IMR-90 (cell line): ENCODE measurements around the gene COL25A1. TPM values are rescaled to one million over a fixed set of nuclear protein-coding genes. Genes with fewer than 3 reads are reported as not detected.

ENCODE experiments used
- ATAC-seq: fragments of 200-7000 bp; cut with Tn5 transposase; 2 replicates; pipeline ENCODE4 v1.9.1; 2020; ENCODE audit warnings: low read depth, mild to moderate bottlenecking, moderate library complexity
- BruUV-seq: library from RNA; stranded (reverse); fragments of 400-500 nt; replicated peaks from 2 replicates; lab custom pipeline; 2021; lab: Mats Ljungman, UMichigan
- CTCF ChIA-PET: fragments of 300-600 bp; formaldehyde crosslinking; extraction: SDS; loops from one replicate; lab custom pipeline; 2021; ENCODE audit warnings: antibody characterized with exemption; lab: Yijun Ruan, JAX
- POLR2A ChIA-PET: fragments of 300-600 bp; sonication (Branson Sonifier 250); formaldehyde crosslinking; loops from one replicate; lab custom pipeline; 2022; ENCODE audit warnings: antibody characterized with exemption; ENCODE audit not compliant: unreplicated experiment; lab: Charles Lee
- DNase-seq: peaks from one replicate; pipeline ENCODE4 v3.0.0; 2013
- H2AFZ ChIP-seq: replicated peaks from 2 replicates; pipeline ENCODE3; 2013; ENCODE audit warnings: low read length, mild to moderate bottlenecking; ENCODE audit not compliant: poor library complexity
- H2AK5ac ChIP-seq: 2 replicates; pipeline ENCODE4 v1.6.1; 2013; ENCODE audit warnings: low read depth, low read length, inconsistent platforms
- H2AK9ac ChIP-seq: replicated peaks from 2 replicates; pipeline ENCODE3; 2013; ENCODE audit warnings: mild to moderate bottlenecking, low read depth, low read length, moderate library complexity; ENCODE audit not compliant: poor library complexity
- H2BK120ac ChIP-seq: 2 replicates; pipeline ENCODE4 v1.6.1; 2013; ENCODE audit warnings: low read depth, low read length, inconsistent platforms
- H2BK15ac ChIP-seq: 3 replicates; pipeline ENCODE4 v1.6.1; 2013; ENCODE audit warnings: low read depth, low read length, inconsistent platforms
- H2BK20ac ChIP-seq: 2 replicates; pipeline ENCODE4 v1.6.1; 2013; ENCODE audit warnings: low read depth, mild to moderate bottlenecking, inconsistent platforms, low read length, moderate library complexity
- H2BK5ac ChIP-seq: 2 replicates; pipeline ENCODE4 v1.6.1; 2013; ENCODE audit warnings: mild to moderate bottlenecking, low read depth, low read length, inconsistent platforms; ENCODE audit not compliant: poor library complexity, severe bottlenecking
- H3K14ac ChIP-seq: replicated peaks from 2 replicates; pipeline ENCODE4 v1.6.1; 2013; ENCODE audit warnings: low read depth, low read length, inconsistent platforms
- H3K18ac ChIP-seq: 2 replicates; pipeline ENCODE4 v1.6.1; 2013; ENCODE audit warnings: low read depth, low read length, control low read depth
- H3K23ac ChIP-seq: 2 replicates; pipeline ENCODE4 v1.6.1; 2013; ENCODE audit warnings: low read depth, low read length, inconsistent platforms
- H3K27ac ChIP-seq: 2 replicates; pipeline ENCODE4 v1.5.1; 2013; ENCODE audit warnings: mild to moderate bottlenecking, control low read depth, low read length; ENCODE audit not compliant: insufficient read depth
- H3K27me3 ChIP-seq: 2 replicates; pipeline ENCODE4 v1.6.1; 2013; ENCODE audit warnings: low read length; ENCODE audit not compliant: control insufficient read depth, insufficient read depth
- H3K36me3 ChIP-seq: 2 replicates; pipeline ENCODE4 v1.6.1; 2013; ENCODE audit warnings: low read length, mixed read lengths; ENCODE audit not compliant: control insufficient read depth, insufficient read depth
- H3K4ac ChIP-seq: 2 replicates; pipeline ENCODE4 v1.6.1; 2013; ENCODE audit warnings: low read depth, low read length, inconsistent platforms
- H3K4me1 ChIP-seq: 2 replicates; pipeline ENCODE4 v1.6.1; 2013; ENCODE audit warnings: low read length, mixed read lengths; ENCODE audit not compliant: control insufficient read depth, insufficient read depth
- H3K4me2 ChIP-seq: 2 replicates; pipeline ENCODE4 v1.6.1; 2013; ENCODE audit warnings: low read depth, mild to moderate bottlenecking, control low read depth, low read length, moderate library complexity
- H3K4me3 ChIP-seq: 2 replicates; pipeline ENCODE4 v1.5.1; 2013; ENCODE audit warnings: low read depth, mild to moderate bottlenecking, control low read depth, low read length, moderate library complexity; ENCODE audit not compliant: insufficient read depth
- H3K56ac ChIP-seq: 2 replicates; pipeline ENCODE4 v1.6.1; 2013; ENCODE audit warnings: low read length, inconsistent platforms; ENCODE audit not compliant: insufficient read depth; ENCODE audit errors: extremely low read depth
- H3K79me1 ChIP-seq, 2 experiments: 2 replicates each; pipeline ENCODE4 v1.6.1; 2013; ENCODE audit warnings: low read length in 2 of 2, inconsistent platforms in 1 of 2, low read depth in 1 of 2
- H3K9ac ChIP-seq: 2 replicates; pipeline ENCODE4 v1.6.1; 2013; ENCODE audit warnings: low read depth, low read length, control low read depth
- H3K9me1 ChIP-seq: 2 replicates; pipeline ENCODE4 v1.6.1; 2013; ENCODE audit warnings: low read length, inconsistent platforms; ENCODE audit not compliant: insufficient read depth
- H3K9me3 ChIP-seq: 2 replicates; pipeline ENCODE4 v1.6.1; 2013; ENCODE audit warnings: low read length; ENCODE audit not compliant: control insufficient read depth, insufficient read depth
- H4K20me1 ChIP-seq: 2 replicates; pipeline ENCODE4 v1.6.1; 2013; ENCODE audit warnings: low read length, inconsistent platforms; ENCODE audit not compliant: insufficient read depth
- H4K5ac ChIP-seq: 2 replicates; pipeline ENCODE4 v1.6.1; 2013; ENCODE audit warnings: mild to moderate bottlenecking, low read depth, low read length, control low read depth
- H4K8ac ChIP-seq, 2 experiments: 2 replicates each; pipeline ENCODE4 v1.6.1; 2013; ENCODE audit warnings: low read depth in 2 of 2, low read length in 2 of 2, control low read depth in 1 of 2, inconsistent platforms in 1 of 2
- H4K91ac ChIP-seq: 2 replicates; pipeline ENCODE4 v1.6.1; 2013; ENCODE audit warnings: low read depth, low read length, inconsistent platforms; ENCODE audit not compliant: insufficient read depth
- MAZ ChIP-seq: IDR thresholded peaks from 2 replicates; pipeline ENCODE4 v1.6.1; 2012; ENCODE audit warnings: low read depth, mild to moderate bottlenecking, low read length, improper control_type of control experiment, moderate library complexity, borderline replicate concordance
- RCOR1 ChIP-seq: IDR thresholded peaks from 2 replicates; pipeline ENCODE4 v1.6.1; 2012; ENCODE audit warnings: mild to moderate bottlenecking, low read length, improper control_type of control experiment; ENCODE audit not compliant: insufficient replicate concordance
- RFX5 ChIP-seq: IDR thresholded peaks from 2 replicates; pipeline ENCODE4 v1.8.0; 2012; ENCODE audit warnings: low read depth, mild to moderate bottlenecking, low read length, moderate library complexity
- SMC3 ChIP-seq: fragments of 150-350 bp; IDR thresholded peaks from 2 replicates; pipeline ENCODE4 v1.6.1; 2016; ENCODE audit warnings: low read depth, mild to moderate bottlenecking, antibody characterized with exemption, low read length, moderate library complexity
- WGBS, 2 experiments: methylation state at CpG; one replicate each; pipeline versions ENCODE4 v1.1.5 to v1.1.7; 2013; ENCODE audit warnings: missing lambda C conversion rate in 2 of 2; ENCODE audit not compliant: insufficient read length in 1 of 2; ENCODE audit errors: extremely low coverage in 2 of 2; 5-methylcytosine and 5-hydroxymethylcytosine counted together
- dilution Hi-C: fragments of 300-500 bp; cut with HindIII; formaldehyde crosslinking; loops from one replicate; pipeline ENCODE4 v1.14.3; 2018; ENCODE audit warnings: low sequenced_read_pairs; ENCODE audit not compliant: unreplicated experiment
- in situ Hi-C: fragments of 300-500 bp; cut with MboI; formaldehyde crosslinking; loops from 3 replicates; pipeline ENCODE4 v1.14.3; 2019; ENCODE audit warnings: low sequenced_read_pairs, inconsistent platforms, mixed read lengths
- intact Hi-C: fragments of 100-400 bp; cut with micrococcal nuclease; formaldehyde crosslinking; loops from 2 replicates; pipeline ENCODE4 v1.10.0; 2022
- polyA plus RNA-seq, 3 experiments: library from polyadenylated mRNA; depleted of rRNA; stranded (reverse); fragments of >200 nt; gene quantifications; 2 replicates each; pipeline ENCODE4 v1.2.3, GENCODE V29; 2012; ENCODE audit warnings: low replicate concordance in 1 of 3
- total RNA-seq: library from RNA; depleted of rRNA; stranded (reverse); fragments of >200 nt; gene quantifications from 2 replicates; pipeline ENCODE4 v1.2.3, GENCODE V29; 2012
- TF ChIP-seq, protein P1 (sequence below): fragments of 150-350 bp; IDR thresholded peaks from 2 replicates; pipeline ENCODE4 v1.6.1; 2016; ENCODE audit warnings: low read depth, mild to moderate bottlenecking, low read length, moderate library complexity, borderline replicate concordance

The COL25A1 gene
- total and polyA plus RNA-seq, 2 of the 4 experiments (the other 2 are of a cell fraction), result under 0.01 to 0.05 TPM

DNA sequence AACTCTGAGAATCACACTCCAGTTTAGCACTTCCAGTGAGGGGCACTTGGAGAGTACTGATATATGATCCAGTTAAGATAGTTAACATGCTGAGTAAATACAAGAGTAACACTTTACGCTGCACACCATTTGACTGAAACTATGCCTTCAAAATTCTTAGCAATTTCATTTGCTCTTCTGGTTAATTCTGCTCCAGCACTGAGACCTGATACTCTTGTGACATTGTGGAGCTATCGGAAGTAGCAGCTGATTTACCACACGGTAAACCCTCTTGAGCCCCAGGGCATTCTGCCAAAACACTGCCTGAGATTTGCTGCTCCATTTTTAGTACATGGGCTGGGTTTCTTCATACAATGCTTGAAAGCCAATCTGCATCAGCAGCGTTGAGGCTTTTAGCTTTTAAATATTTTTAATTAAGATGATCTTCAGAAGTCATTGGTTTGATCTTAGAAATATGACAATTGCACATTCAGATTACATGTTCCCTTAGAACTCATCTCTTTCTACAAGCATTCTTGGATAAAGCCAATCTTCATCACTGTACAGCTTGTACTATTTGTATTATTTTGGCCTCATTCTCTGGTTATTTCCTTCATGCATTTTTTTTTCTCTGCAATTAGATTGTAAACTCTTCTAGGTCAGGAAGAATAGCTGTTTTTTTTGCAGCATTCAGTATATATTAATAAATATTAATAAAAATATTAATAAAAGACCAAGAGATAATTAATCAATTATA lies 471.8 kb downstream of the COL25A1 start:
- Histone ChIP-seq H2BK20ac (no peak overlapping the region), H3K4me1 (peaks cover 2% of the 10 kb centered on the region; the same call in 1 of the 2 replicates), H4K20me1 (no peaks in the 10 kb centered on the region), H3K36me3 (no peaks in the 10 kb centered on the region), H3K56ac (no peak overlapping the region), H2BK5ac (no peak overlapping the region), H3K9me1 (peaks cover 3% of the 10 kb centered on the region; the same call in 1 of the 2 replicates), H3K23ac (no peak overlapping the region), H3K4me2 (no peak overlapping the region), H3K9ac (no peak overlapping the region), H2AK5ac (no peak overlapping the region), H3K18ac (no peak overlapping the region), H4K91ac (no peak overlapping the region), H4K8ac (no peak overlapping the region), H3K27ac (no peak overlapping the region), H2AK9ac (no peak overlapping the region), H2AFZ (no peak overlapping the region), H2BK15ac (no peak overlapping the region), H3K14ac (no peak overlapping the region), H3K4me3 (no peak overlapping the region), H4K5ac (no peak overlapping the region), H3K79me1 (no peaks in the 10 kb centered on the region), H2BK120ac (no peak overlapping the region), H3K4ac (no peak overlapping the region), H3K9me3 (no peaks in the 10 kb centered on the region), H3K27me3 (peaks cover 2% of the 10 kb centered on the region; the same call in 1 of the 2 replicates)
- peak; percentile 13 for DNase-seq
- no peak for ATAC-seq
- in situ Hi-C loops, result loop anchor here (5.0 kb wide), 1 partner anchor 577 kb away; no protein-coding TSS in a partner anchor
- intact Hi-C loops, result no loop called here
- ChIA-PET POLR2A (no interaction called here), CTCF (interaction anchor here (1.6 kb wide), 1 partner anchor 26 kb away, joined by 5 read pairs; no protein-coding TSS in a partner anchor)
- TF ChIP-seq SMC3 (no peak), MAZ (no peak), RFX5 (no peak), RCOR1 (no peak)
- TF ChIP-seq, protein P1, sequence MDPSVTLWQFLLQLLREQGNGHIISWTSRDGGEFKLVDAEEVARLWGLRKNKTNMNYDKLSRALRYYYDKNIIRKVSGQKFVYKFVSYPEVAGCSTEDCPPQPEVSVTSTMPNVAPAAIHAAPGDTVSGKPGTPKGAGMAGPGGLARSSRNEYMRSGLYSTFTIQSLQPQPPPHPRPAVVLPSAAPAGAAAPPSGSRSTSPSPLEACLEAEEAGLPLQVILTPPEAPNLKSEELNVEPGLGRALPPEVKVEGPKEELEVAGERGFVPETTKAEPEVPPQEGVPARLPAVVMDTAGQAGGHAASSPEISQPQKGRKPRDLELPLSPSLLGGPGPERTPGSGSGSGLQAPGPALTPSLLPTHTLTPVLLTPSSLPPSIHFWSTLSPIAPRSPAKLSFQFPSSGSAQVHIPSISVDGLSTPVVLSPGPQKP, result no peak
- dilution Hi-C loops, result no loop called here
- no TSS peak for BruUV-seq
- 20% methylated on average over 2 of the region's 4 CpGs; no CpG with 5 or more reads in 1 of the 2 experiments for WGBS, 2 experiments
